ENCODE results near the gene DMWD. TPM values are rescaled to one million over a fixed set of nuclear protein-coding genes. Genes with fewer than 3 reads are reported as not detected.
A peak's percentile ranks its signal among the peaks of the same experiment; 100 is the strongest.

The DMWD gene
- total RNA-seq, 6 experiments from 2014 or later: 53.4 to 63.2 (median 55.3) TPM

DNA sequence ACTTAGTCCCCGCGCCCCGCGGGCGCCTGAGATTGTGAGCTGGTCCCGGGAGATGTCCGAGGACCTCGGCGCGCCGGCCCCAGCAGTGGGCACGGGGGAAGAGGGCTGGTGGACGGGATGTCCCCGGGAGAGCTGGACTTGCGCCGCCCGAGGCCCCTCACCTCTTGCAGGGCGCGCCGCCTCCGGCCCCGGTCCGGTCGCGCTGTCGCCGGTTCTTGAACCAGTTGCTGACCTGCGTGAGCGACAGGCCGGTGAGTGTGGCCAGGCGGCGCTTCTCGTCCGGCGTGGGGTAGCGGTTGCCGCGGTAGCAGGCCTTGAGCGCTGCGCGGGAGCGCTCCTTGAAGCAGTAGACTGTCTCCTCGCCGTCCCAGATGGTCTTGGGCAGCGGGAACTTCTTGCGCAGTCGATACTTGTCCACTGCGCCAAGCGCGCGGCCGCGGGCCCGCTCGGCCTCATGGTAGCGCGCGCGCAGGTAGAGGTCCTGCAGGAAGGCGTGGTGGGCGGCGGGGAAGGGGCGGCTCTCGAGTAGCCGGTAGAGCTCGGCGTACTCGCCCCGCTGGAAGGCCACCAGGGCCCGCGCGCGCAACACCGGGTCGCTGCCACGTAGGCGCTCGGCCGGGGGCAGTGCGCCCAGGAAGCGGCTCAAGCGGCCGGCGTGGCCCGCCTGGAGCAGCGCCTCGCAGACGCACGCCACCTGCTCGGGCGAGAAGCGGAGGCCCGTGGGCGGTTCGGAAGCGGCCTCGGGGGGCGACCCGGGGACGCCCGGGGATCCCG, 24.6 kb downstream of the DMWD start:
- peak overlapping the region; percentile 90 for H3K4me3 Mint-ChIP-seq
- peaks cover 11% of the 10 kb centered on the region for H3K36me3 Mint-ChIP-seq (ENCODE audit: low read depth)

DNA sequence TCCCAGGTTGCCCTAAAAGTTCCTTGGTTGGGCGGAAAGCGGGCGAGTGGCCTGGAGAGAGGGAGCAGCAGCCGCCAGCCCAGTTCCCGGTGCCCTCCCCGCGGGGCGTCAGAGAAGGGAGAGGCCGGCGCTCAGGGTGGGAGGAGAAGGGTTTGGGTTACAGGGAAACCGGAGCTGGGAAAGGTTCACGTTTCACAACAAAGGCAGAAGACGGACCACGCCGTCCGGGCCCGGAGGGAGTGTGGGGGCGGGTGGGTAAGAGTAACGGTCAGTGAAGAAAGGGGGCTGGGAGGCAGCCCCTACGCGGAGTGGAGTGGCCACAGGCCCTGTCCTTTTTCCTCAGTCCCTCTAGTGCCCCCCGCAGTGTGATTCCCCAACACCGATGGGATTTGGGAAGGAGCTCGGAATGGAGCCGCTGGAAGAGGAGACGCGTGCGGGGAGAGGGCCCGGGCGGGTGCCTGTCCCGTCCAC, 25.2 kb downstream of the DMWD start:
- DNase-seq: peak; percentile 80
- H3K4me3 Mint-ChIP-seq: peak overlapping the region; percentile 90
- H3K4me1 Mint-ChIP-seq (ENCODE audit: low read depth): peaks cover 22% of the 10 kb centered on the region
- peaks cover 26% of the 10 kb centered on the region for H3K27me3 Mint-ChIP-seq (ENCODE audit: insufficient read depth)
- H3K27ac Mint-ChIP-seq: peak overlapping the region; percentile 90
- TF ChIP-seq, protein P1, sequence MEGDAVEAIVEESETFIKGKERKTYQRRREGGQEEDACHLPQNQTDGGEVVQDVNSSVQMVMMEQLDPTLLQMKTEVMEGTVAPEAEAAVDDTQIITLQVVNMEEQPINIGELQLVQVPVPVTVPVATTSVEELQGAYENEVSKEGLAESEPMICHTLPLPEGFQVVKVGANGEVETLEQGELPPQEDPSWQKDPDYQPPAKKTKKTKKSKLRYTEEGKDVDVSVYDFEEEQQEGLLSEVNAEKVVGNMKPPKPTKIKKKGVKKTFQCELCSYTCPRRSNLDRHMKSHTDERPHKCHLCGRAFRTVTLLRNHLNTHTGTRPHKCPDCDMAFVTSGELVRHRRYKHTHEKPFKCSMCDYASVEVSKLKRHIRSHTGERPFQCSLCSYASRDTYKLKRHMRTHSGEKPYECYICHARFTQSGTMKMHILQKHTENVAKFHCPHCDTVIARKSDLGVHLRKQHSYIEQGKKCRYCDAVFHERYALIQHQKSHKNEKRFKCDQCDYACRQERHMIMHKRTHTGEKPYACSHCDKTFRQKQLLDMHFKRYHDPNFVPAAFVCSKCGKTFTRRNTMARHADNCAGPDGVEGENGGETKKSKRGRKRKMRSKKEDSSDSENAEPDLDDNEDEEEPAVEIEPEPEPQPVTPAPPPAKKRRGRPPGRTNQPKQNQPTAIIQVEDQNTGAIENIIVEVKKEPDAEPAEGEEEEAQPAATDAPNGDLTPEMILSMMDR (IDR thresholded peaks at IDR 0.05): no peak
- no peaks in the 10 kb centered on the region for H3K9me3 Mint-ChIP-seq
- peaks cover 10% of the 10 kb centered on the region for H3K36me3 Mint-ChIP-seq (ENCODE audit: low read depth)

More for the DNA sequence above, 24.6 kb downstream of the DMWD start:
- Mint-ChIP-seq H3K27me3 (ENCODE audit: insufficient read depth) (peaks cover 26% of the 10 kb centered on the region), H3K9me3 (no peaks in the 10 kb centered on the region), H3K27ac (peak overlapping the region; percentile 90), H3K4me1 (ENCODE audit: low read depth) (peaks cover 22% of the 10 kb centered on the region)
- DNase-seq: no peak
- TF ChIP-seq, protein P1 (IDR thresholded peaks at IDR 0.05): peak; percentile 11; the same call in 1 of the 2 replicates

DNA sequence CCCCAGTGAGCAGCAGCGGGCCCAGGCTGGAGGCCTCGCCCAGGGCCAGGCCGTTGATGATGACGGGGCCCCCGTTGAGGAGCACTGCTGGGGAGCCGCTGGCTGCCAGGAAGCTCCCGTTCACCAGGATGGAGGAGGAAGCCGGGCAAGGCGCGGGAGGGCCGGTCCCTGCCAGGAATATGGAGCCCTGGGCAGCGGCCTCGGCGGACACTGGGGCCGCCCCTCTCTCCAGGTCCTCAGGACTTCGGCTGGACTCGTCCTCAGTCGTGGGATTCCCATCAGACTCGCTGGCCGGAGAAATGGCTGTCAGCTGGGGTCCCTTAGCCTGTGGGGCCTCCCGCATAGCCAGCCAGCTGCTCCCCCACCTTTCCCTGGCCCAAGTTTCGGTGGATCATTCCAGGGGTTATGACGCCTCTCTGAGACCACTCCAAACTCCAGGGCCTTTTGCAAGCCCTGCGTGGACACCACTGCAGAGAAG, 25.7 kb downstream of the DMWD start:
- TF ChIP-seq, protein P1 (IDR thresholded peaks at IDR 0.05): no peak
- H3K27ac Mint-ChIP-seq: peak overlapping the region; percentile 90
- DNase-seq: peak; percentile 17
- peak overlapping the region; percentile 90 for H3K4me3 Mint-ChIP-seq
- H3K4me1 Mint-ChIP-seq (ENCODE audit: low read depth): peaks cover 22% of the 10 kb centered on the region
- H3K9me3 Mint-ChIP-seq: no peaks in the 10 kb centered on the region
- peaks cover 5% of the 10 kb centered on the region; the same call in 1 of the 2 replicates for H3K36me3 Mint-ChIP-seq (ENCODE audit: low read depth)
- peaks cover 26% of the 10 kb centered on the region for H3K27me3 Mint-ChIP-seq (ENCODE audit: insufficient read depth)

GRCh38 chr19:45766296-45766868, 26.3 kb downstream of the DMWD start:
- H3K36me3 Mint-ChIP-seq (ENCODE audit: low read depth): peaks cover 5% of the 10 kb centered on the region; the same call in 1 of the 2 replicates
- peak overlapping the region; percentile 90; the same call in 1 of the 2 replicates for H3K27ac Mint-ChIP-seq

GRCh38 chr19:45765702-45766295, 26.8 kb downstream of the DMWD start:
- no peak for DNase-seq
- Mint-ChIP-seq H3K36me3 (ENCODE audit: low read depth) (no peaks in the 10 kb centered on the region), H3K27ac (0 out of 2 replicates have a peak overlapping the region, but pooled peaks have one; percentile 21), H3K9me3 (no peaks in the 10 kb centered on the region), H3K27me3 (ENCODE audit: insufficient read depth) (peaks cover 19% of the 10 kb centered on the region), H3K4me1 (ENCODE audit: low read depth) (peaks cover 17% of the 10 kb centered on the region), H3K4me3 (0 out of 2 replicates have a peak overlapping the region, but pooled peaks have one; percentile 34)
- TF ChIP-seq, protein P1 (IDR thresholded peaks at IDR 0.05): no peak

More at GRCh38 chr19:45766296-45766868, 26.3 kb downstream of the DMWD start:
- Mint-ChIP-seq H3K4me1 (ENCODE audit: low read depth) (peaks cover 22% of the 10 kb centered on the region), H3K9me3 (no peaks in the 10 kb centered on the region), H3K4me3 (peak overlapping the region; percentile 90), H3K27me3 (ENCODE audit: insufficient read depth) (peaks cover 23% of the 10 kb centered on the region)
- DNase-seq: no peak
- TF ChIP-seq, protein P1 (IDR thresholded peaks at IDR 0.05): no peak

All from HFFc6 (cell line).